Gastrocnemius medialis (tissue), 4 donors: ENCODE results near the gene ITPR1.

ENCODE experiments used
- POLR2A ChIP-seq, 2 donors: fragments of 450-650 bp; IDR thresholded peaks; one replicate each; pipeline ENCODE4 v1.6.1; 2017; ENCODE audit warnings: antibody characterized with exemption in 2 of 2, mild to moderate bottlenecking in 2 of 2, moderate library complexity in 2 of 2
- TF ChIP-seq, protein P1 (sequence below), 5 experiments: fragments of 450-650 bp in 3 of 5; fragments of 200-600 bp in 2 of 5; sonication (generic) in 2 of 5; IDR thresholded peaks in 4 of 5; conservative IDR thresholded peaks in 1 of 5; 1 replicate in 4 of 5; 2 replicates in 1 of 5; pipeline ENCODE4 v1.5.1; 2016 to 2019; ENCODE audit warnings: antibody characterized with exemption in 5 of 5, mild to moderate bottlenecking in 3 of 5, moderate library complexity in 3 of 5

DNA sequence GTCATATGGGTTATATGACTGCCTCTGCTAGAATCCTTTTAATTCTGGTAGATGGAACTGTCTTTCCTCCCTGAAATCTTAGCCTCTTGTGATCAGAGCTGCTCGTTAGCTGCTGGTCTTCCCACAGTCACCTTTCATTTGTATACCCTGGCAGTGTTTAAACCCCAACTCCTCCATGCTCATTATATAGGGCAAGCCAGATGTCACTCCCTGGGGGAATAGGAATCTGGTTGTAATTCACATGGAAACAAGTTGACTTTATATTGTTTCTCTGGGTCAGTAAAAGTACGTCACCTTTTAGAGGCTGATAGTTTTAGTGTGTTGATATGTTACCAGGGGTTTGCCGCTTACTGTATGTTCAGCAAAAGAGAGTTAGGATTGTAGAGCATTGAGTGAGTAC is 103.5 kb downstream of the ITPR1 start:
- TF ChIP-seq, protein P1, sequence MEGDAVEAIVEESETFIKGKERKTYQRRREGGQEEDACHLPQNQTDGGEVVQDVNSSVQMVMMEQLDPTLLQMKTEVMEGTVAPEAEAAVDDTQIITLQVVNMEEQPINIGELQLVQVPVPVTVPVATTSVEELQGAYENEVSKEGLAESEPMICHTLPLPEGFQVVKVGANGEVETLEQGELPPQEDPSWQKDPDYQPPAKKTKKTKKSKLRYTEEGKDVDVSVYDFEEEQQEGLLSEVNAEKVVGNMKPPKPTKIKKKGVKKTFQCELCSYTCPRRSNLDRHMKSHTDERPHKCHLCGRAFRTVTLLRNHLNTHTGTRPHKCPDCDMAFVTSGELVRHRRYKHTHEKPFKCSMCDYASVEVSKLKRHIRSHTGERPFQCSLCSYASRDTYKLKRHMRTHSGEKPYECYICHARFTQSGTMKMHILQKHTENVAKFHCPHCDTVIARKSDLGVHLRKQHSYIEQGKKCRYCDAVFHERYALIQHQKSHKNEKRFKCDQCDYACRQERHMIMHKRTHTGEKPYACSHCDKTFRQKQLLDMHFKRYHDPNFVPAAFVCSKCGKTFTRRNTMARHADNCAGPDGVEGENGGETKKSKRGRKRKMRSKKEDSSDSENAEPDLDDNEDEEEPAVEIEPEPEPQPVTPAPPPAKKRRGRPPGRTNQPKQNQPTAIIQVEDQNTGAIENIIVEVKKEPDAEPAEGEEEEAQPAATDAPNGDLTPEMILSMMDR (IDR thresholded peaks at IDR 0.05 in 4 of 5, conservative IDR thresholded peaks at IDR 0.05 in 1 of 5) = no peak
- TF ChIP-seq POLR2A (IDR thresholded peaks at IDR 0.05) = no peak
